BE2C (cell line): ENCODE data around the gene TRPV2.

Experiments
- DNase-seq: peaks from one replicate; pipeline ENCODE4 v3.0.0-alpha.2; 2020
- H3K27me3 ChIP-seq: fragments of 250-450 bp; sonication (Bioruptor Pico); 2 replicates; pipeline ENCODE4 v1.5.1; 2020; ENCODE audit warnings: mild to moderate bottlenecking
- H3K36me3 ChIP-seq: fragments of 250-450 bp; sonication (Bioruptor Pico); 2 replicates; pipeline ENCODE4 v1.5.1; 2020; ENCODE audit warnings: mild to moderate bottlenecking
- H3K4me1 ChIP-seq: fragments of 250-450 bp; sonication (Bioruptor Pico); 2 replicates; pipeline ENCODE4 v1.5.1; 2020
- H3K4me3 ChIP-seq: 2 replicates; pipeline ENCODE4 v1.5.1; 2011; ENCODE audit warnings: low read depth, low read length
- H3K9me3 ChIP-seq: fragments of 250-450 bp; sonication (Bioruptor Pico); 2 replicates; pipeline ENCODE4 v1.5.1; 2020
- TF ChIP-seq, protein P1 (sequence below): IDR thresholded peaks from 2 replicates; pipeline ENCODE4 v1.5.1; 2012; ENCODE audit warnings: mild to moderate bottlenecking, low read depth, low read length

Gene TRPV2

GRCh38 chr17:16482253-16482652 is 66.9 kb downstream of the TRPV2 start:
- no peaks in the 10 kb centered on the region for H3K27me3 ChIP-seq
- no peaks in the 10 kb centered on the region for H3K4me1 ChIP-seq
- H3K36me3 ChIP-seq: no peaks in the 10 kb centered on the region
- DNase-seq: no peak
- TF ChIP-seq, protein P1, sequence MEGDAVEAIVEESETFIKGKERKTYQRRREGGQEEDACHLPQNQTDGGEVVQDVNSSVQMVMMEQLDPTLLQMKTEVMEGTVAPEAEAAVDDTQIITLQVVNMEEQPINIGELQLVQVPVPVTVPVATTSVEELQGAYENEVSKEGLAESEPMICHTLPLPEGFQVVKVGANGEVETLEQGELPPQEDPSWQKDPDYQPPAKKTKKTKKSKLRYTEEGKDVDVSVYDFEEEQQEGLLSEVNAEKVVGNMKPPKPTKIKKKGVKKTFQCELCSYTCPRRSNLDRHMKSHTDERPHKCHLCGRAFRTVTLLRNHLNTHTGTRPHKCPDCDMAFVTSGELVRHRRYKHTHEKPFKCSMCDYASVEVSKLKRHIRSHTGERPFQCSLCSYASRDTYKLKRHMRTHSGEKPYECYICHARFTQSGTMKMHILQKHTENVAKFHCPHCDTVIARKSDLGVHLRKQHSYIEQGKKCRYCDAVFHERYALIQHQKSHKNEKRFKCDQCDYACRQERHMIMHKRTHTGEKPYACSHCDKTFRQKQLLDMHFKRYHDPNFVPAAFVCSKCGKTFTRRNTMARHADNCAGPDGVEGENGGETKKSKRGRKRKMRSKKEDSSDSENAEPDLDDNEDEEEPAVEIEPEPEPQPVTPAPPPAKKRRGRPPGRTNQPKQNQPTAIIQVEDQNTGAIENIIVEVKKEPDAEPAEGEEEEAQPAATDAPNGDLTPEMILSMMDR: no peak
- no peaks in the 10 kb centered on the region for H3K9me3 ChIP-seq
- H3K4me3 ChIP-seq: no peak overlapping the region

GRCh38 chr17:16483021-16483645 is 67.8 kb downstream of the TRPV2 start:
- TF ChIP-seq, protein P1: no peak
- H3K27me3 ChIP-seq: no peaks in the 10 kb centered on the region
- DNase-seq: no peak
- no peaks in the 10 kb centered on the region for H3K36me3 ChIP-seq
- H3K9me3 ChIP-seq: no peaks in the 10 kb centered on the region
- H3K4me3 ChIP-seq: no peak overlapping the region
- H3K4me1 ChIP-seq: no peaks in the 10 kb centered on the region

DNA sequence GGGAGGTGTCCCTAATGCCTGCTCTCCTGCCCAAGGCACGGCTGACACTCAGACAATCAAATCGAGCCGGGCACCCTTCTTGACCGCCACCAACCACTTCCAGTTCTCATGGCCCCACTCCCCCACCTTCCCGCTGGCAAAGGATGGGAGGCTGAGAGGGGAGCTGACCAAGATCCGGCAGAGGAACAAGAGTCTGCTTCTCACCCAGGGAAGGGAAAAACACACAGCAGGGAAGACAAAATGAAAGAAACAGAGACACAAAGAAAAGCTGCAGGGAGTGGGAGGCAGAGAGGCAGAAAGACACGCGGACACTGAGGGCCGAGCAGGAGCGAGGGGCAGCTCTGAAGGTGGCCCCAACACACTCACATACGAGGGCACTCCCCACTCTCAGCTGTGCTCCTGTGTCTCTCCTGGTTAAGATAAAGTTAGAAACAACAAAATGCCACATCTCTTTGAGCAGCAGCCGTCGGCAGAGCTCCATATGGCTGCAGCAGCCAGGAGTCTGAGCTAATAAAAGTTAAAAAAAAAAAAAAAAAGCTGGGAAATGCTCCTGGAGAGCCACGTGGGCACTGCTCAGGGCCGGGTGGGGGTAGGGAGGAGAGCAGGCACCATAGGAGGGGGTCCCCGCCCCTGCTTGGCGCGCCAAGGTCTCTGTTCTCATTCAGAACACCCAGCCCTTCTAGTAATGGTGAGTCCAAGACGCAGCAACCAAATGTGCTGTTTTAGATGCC is 69.2 kb downstream of the TRPV2 start:
- no peaks in the 10 kb centered on the region for H3K36me3 ChIP-seq
- H3K9me3 ChIP-seq: no peaks in the 10 kb centered on the region
- no peak overlapping the region for H3K4me3 ChIP-seq
- H3K4me1 ChIP-seq: no peaks in the 10 kb centered on the region
- DNase-seq: no peak
- no peaks in the 10 kb centered on the region for H3K27me3 ChIP-seq
- TF ChIP-seq, protein P1: no peak
